Fibroblast of lung (primary cell): Measurements from ENCODE around the gene BCL11A. TPM values are rescaled to one million over a fixed set of nuclear protein-coding genes. Genes with fewer than 3 reads are reported as not detected.

Experiments used
- DNase-seq, 2 donors: peaks; one replicate each; pipeline versions ENCODE4 v3.0.0 to v3.0.0-alpha.2; 2010; ENCODE audit warnings: low read depth in 2 of 2
- H2AFZ ChIP-seq: 2 replicates; pipeline ENCODE4 v1.5.1; 2012; ENCODE audit warnings: low read length, control low read depth, inconsistent platforms
- H3K27ac ChIP-seq: 2 replicates; pipeline ENCODE4 v1.5.1; 2011; ENCODE audit warnings: low read length, control low read depth; ENCODE audit not compliant: insufficient read depth
- H3K27me3 ChIP-seq: 2 replicates; pipeline ENCODE4 v1.5.1; 2011; ENCODE audit warnings: mild to moderate bottlenecking, low read length; ENCODE audit not compliant: control insufficient read depth, insufficient read depth
- H3K36me3 ChIP-seq: 2 replicates; pipeline ENCODE4 v1.5.1; 2011; ENCODE audit warnings: low read length; ENCODE audit not compliant: control insufficient read depth, insufficient read depth
- H3K4me1 ChIP-seq: 2 replicates; pipeline ENCODE4 v1.5.1; 2011; ENCODE audit warnings: low read length; ENCODE audit not compliant: control insufficient read depth, insufficient read depth; ENCODE audit errors: extremely low read depth
- H3K4me2 ChIP-seq: 2 replicates; pipeline ENCODE4 v1.5.1; 2011; ENCODE audit warnings: low read length, control low read depth; ENCODE audit not compliant: insufficient read depth; ENCODE audit errors: extremely low read depth
- H3K4me3 ChIP-seq, 4 experiments: fragments of 200-600 bp in 1 of 4; sonication (generic) in 1 of 4; replicated peaks in 1 of 4; 2 replicates each; pipeline ENCODE4 v1.5.1; 2011 to 2016; ENCODE audit warnings: low read length in 4 of 4, low read depth in 3 of 4, mild to moderate bottlenecking in 3 of 4, control low read depth in 2 of 4, inconsistent platforms in 1 of 4, mixed read lengths in 1 of 4; ENCODE audit not compliant: insufficient read depth in 1 of 4; ENCODE audit errors: control extremely low read depth in 1 of 4
- H3K79me2 ChIP-seq: 2 replicates; pipeline ENCODE4 v1.5.1; 2012; ENCODE audit warnings: mild to moderate bottlenecking, low read length, inconsistent platforms; ENCODE audit not compliant: control insufficient read depth, insufficient read depth
- H3K9ac ChIP-seq: 2 replicates; pipeline ENCODE4 v1.5.1; 2011; ENCODE audit warnings: mild to moderate bottlenecking, low read length, control low read depth; ENCODE audit not compliant: insufficient read depth
- H3K9me3 ChIP-seq: 2 replicates; pipeline ENCODE4 v1.5.1; 2012; ENCODE audit warnings: low read depth, low read length; ENCODE audit not compliant: control insufficient read depth, insufficient read depth
- H4K20me1 ChIP-seq: 2 replicates; pipeline ENCODE4 v1.5.1; 2011; ENCODE audit warnings: low read length; ENCODE audit not compliant: control insufficient read depth, insufficient read depth; ENCODE audit errors: extremely low read depth
- EZH2 ChIP-seq: IDR thresholded peaks from 2 replicates; pipeline ENCODE4 v1.5.1; 2012; ENCODE audit warnings: low read length, control low read depth, mild to moderate bottlenecking; ENCODE audit errors: missing control alignments
- polyA plus RNA-seq, 2 donors: library from polyadenylated mRNA; depleted of rRNA in 1 of 2; stranded (reverse) in 1 of 2; unstranded in 1 of 2; fragments of >200 nt; gene quantifications; 2 replicates each; pipeline ENCODE4 v1.2.1, GENCODE V29; 2011 to 2012; ENCODE audit warnings: missing spikeins in 1 of 2
- total RNA-seq: library from RNA; depleted of rRNA; stranded (reverse); fragments of >200 nt; gene quantifications from 2 replicates; pipeline ENCODE4 v1.2.1, GENCODE V29; 2014
- TF ChIP-seq, protein P1 (sequence below), 2 donors: IDR thresholded peaks in 1 of 2; conservative IDR thresholded peaks in 1 of 2; 1 replicate in 1 of 2; 2 replicates in 1 of 2; pipeline ENCODE4 v1.5.1; 2011 to 2012; ENCODE audit warnings: low read length in 2 of 2, control low read depth in 1 of 2, inconsistent platforms in 1 of 2, low read depth in 1 of 2, mild to moderate bottlenecking in 1 of 2

Gene BCL11A
- total and polyA plus RNA-seq, 2 donors (not counting 1 experiment from before 2014, with no cell fraction given): 0.09 to 0.17 TPM

DNA sequence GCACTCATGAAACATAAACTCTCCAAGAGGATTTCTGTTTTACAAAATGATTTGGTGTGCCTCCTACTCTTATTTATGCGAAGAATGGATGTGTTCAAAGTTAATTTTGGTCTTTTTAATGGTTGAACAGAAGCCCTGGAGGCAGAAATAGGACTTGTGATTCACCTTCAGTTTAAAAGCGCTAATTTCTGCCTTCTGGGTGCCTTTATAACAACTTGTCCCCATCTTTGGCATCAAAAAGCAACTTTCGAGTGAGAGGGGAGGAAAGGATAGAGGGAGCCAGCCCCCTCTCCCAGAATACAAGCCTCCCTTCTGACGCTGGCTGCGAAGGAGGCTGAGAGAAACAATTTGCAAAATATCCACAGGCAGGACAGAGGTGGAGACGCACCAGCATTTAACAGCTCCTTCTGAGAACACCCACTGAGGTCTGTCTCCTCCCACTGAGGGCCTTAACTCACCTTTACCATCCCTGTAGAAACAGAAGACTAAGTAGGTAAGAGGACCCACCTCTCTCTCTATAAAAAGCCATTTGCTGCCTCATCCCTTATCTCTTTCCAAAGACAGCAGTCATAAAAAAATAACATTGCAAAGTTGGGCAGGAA is 24.3 kb upstream of the BCL11A start:
- TF ChIP-seq, protein P1, sequence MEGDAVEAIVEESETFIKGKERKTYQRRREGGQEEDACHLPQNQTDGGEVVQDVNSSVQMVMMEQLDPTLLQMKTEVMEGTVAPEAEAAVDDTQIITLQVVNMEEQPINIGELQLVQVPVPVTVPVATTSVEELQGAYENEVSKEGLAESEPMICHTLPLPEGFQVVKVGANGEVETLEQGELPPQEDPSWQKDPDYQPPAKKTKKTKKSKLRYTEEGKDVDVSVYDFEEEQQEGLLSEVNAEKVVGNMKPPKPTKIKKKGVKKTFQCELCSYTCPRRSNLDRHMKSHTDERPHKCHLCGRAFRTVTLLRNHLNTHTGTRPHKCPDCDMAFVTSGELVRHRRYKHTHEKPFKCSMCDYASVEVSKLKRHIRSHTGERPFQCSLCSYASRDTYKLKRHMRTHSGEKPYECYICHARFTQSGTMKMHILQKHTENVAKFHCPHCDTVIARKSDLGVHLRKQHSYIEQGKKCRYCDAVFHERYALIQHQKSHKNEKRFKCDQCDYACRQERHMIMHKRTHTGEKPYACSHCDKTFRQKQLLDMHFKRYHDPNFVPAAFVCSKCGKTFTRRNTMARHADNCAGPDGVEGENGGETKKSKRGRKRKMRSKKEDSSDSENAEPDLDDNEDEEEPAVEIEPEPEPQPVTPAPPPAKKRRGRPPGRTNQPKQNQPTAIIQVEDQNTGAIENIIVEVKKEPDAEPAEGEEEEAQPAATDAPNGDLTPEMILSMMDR (conservative IDR thresholded peaks at IDR 0.05 in 1 of 2, IDR thresholded peaks at IDR 0.05 in 1 of 2; ENCODE audit: low read depth in 1 of 2, low read length in 2 of 2): no peak
- no peak for TF ChIP-seq EZH2
- H3K4me3 ChIP-seq: no peak overlapping the region
- H3K36me3 ChIP-seq: no peaks in the 10 kb centered on the region
- H3K27ac ChIP-seq: no peak overlapping the region
- no peaks in the 10 kb centered on the region for H3K79me2 ChIP-seq
- H3K27me3 ChIP-seq: peaks cover 7% of the 10 kb centered on the region
- no peak overlapping the region for H2AFZ ChIP-seq
- DNase-seq: no peak
- H3K4me2 ChIP-seq: no peak overlapping the region
- no peak overlapping the region for H3K9ac ChIP-seq
- no peaks in the 10 kb centered on the region for H3K9me3 ChIP-seq
- no peaks in the 10 kb centered on the region for H4K20me1 ChIP-seq
- H3K4me1 ChIP-seq: no peaks in the 10 kb centered on the region

DNA sequence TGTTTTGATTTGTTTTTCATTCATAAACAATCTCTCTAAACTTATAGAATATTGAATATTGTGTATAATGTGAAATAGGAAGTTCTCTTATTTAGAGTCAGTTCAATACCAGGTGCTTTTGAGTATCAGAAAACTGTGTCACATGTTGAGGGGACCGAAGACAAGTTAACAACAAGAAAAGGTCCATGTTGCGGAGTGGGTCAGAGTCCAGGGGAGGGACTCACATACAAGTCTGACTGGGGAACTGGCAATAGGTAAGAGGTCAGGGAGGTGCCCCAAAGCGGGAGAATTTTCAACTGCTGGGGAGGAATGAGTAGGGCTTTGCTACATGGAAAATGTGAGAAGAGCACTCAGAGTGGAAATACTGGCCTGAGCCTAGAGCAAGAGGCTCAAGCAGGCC is 19.8 kb upstream of the BCL11A start:
- H3K4me3 ChIP-seq: no peak overlapping the region
- no peak overlapping the region for H3K9ac ChIP-seq
- H2AFZ ChIP-seq: no peak overlapping the region
- no peak overlapping the region for H3K4me2 ChIP-seq
- H4K20me1 ChIP-seq: no peaks in the 10 kb centered on the region
- H3K27me3 ChIP-seq: peaks cover 11% of the 10 kb centered on the region
- H3K27ac ChIP-seq: no peak overlapping the region
- H3K79me2 ChIP-seq: no peaks in the 10 kb centered on the region
- H3K36me3 ChIP-seq: no peaks in the 10 kb centered on the region
- TF ChIP-seq, protein P1 (conservative IDR thresholded peaks at IDR 0.05 in 1 of 2, IDR thresholded peaks at IDR 0.05 in 1 of 2; ENCODE audit: low read depth in 1 of 2, low read length in 2 of 2): no peak
- TF ChIP-seq EZH2: no peak
- no peaks in the 10 kb centered on the region for H3K9me3 ChIP-seq
- DNase-seq: no peak
- H3K4me1 ChIP-seq: no peaks in the 10 kb centered on the region

DNA sequence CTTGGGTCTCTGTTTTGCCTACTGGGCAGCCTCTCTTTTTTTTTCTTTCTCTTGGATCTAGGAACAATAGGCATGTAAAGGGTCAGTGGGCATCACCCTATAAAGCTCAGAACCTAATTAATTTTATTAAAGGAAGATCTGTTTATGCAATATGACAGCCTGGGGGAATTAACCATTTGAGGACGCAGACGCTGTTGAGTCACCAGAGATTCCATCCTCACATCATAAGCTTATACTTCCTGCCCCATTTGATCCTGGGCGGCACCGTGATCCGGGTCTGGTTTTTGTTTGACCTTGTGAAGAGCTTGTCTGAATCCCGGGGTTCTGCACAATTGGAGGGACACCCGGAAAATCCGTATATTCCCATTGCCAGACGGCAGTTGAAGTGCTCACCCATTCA is 16.8 kb upstream of the BCL11A start:
- H3K4me3 ChIP-seq: no peak overlapping the region
- no peak for DNase-seq
- no peaks in the 10 kb centered on the region for H3K36me3 ChIP-seq
- no peaks in the 10 kb centered on the region for H3K9me3 ChIP-seq
- peaks cover 14% of the 10 kb centered on the region for H3K27me3 ChIP-seq
- no peaks in the 10 kb centered on the region for H3K4me1 ChIP-seq
- no peak overlapping the region for H3K9ac ChIP-seq
- no peak overlapping the region for H2AFZ ChIP-seq
- H3K27ac ChIP-seq: no peak overlapping the region
- TF ChIP-seq EZH2: no peak
- TF ChIP-seq, protein P1 (conservative IDR thresholded peaks at IDR 0.05 in 1 of 2, IDR thresholded peaks at IDR 0.05 in 1 of 2; ENCODE audit: low read depth in 1 of 2, low read length in 2 of 2): no peak
- no peaks in the 10 kb centered on the region for H4K20me1 ChIP-seq
- H3K4me2 ChIP-seq: no peak overlapping the region
- no peaks in the 10 kb centered on the region for H3K79me2 ChIP-seq
